ENCODE results near the gene NCOA7.

GRCh38 chr6:125942672-125943527 lies 152.1 kb downstream of the NCOA7 start:
- no peak for TF ChIP-seq CTCF (IDR thresholded peaks at IDR 0.05; ENCODE audit: insufficient read depth, low read length, poor library complexity, severe bottlenecking)
- TF ChIP-seq EZH2phosphoT487 (conservative IDR thresholded peaks at IDR 0.05; ENCODE audit: low read length) = no peak

Data from SU-DHL-6 (cell line).